Amniotic stem cell (primary cell): ENCODE measurements around the gene PIK3R5.

Source experiments
- DNase-seq: peaks from one replicate; lab custom pipeline; 2025; lab: John Stamatoyannopoulos, UW

PIK3R5 gene

DNA sequence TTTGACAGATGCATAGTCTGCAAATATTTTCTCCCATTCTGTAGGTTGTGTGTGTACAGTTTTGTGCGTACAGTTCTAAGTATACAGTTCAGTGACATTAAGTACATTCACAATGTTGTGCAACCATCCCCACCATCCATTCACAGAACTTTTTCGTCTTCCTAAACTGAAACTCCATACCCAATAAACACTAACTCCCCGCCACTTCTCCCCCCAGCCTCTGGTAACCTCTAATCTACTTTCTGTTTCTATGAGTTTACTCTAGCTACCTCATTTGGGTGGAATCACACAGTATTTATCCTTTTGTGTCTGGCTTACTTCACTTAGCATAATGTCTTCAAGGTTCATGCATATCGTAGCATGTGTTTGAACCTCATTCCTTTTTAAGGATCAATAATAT lies 14.3 kb downstream of the PIK3R5 start:
- no peak for DNase-seq

DNA sequence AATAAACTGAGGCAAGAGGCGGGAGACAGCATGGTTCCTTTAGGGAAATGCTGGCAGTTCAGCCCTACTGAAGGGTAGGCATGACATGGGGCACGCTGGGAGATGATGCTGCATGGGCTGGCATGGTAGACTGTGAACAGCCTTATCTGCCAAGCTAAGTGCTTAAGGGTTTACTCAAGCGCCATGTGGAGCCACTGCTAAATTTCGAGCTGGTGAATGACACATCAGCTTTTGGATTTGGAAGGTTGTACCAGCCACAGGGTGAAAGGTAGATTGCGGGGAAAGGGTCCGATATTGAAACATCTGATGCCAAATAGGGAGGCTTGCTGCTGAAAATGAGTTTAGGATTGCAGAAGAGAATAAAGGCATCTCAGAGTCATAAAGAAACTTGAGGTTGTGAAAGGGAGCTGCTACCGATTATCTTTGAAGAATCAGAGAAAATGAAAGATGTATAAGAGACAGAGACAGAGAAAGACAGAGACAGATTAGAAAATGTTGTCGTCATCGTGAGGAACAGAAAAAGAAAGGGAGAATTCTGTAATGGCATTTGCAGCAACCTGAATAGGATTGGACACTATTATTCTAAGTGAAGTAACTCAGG lies 16.3 kb downstream of the PIK3R5 start:
- no peak for DNase-seq

DNA sequence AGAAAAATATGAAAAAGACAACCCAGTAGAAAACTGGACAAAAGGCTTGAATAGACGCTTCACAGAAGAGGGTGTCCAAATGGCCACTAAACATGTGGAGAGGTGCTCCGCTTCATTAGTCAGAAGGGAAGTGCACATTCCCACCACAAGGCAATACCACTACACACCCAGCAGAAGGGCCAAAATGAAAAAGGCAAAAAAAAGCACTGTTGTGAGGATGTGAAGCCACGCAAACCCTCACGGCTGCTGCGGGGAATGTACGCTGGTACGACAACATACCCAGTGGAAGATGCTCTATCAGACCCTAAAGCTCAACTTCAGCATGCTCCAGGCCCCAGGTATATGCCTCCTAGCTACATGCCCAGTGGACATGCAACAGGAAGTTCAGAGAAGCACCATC lies 17.0 kb downstream of the PIK3R5 start:
- no peak for DNase-seq

DNA sequence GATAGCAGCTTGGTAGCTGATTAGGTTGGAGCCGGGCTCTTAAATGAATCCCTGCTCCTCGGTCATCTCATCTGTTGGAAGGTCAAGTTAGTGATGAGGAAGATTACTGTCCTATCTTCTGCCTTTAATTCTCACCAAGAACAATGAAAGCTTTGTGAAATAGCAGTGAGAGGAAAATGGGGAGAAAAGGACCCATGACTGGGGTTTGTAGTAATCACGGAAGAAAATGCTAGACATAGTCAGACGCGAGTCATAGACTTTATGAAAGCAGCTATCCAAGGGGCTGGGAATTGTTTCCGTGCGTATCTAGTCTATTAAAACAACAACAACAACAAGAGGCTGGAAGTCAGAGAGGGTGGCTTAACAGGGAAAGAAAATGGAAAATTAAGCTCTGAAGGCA lies 18.3 kb downstream of the PIK3R5 start:
- no peak for DNase-seq

DNA sequence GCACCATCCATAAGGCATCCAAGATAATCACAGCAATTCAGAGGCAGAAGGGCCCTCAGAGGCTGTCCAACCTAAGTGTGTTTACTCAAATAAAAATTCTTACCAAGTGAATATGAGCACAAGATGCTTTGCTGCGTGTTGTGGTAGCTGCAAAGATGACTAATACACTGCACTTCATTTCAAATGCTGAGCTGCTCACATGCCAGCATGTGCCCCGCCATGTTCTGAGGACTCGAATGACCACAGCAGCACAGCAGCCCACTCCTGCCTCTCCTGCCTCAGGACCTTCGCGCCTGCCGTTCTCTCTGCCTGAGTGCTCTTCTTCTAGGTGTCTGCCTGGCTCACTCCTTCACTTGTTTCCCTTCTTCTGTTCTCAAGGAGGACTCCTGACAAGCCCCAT lies 19.0 kb downstream of the PIK3R5 start:
- no peak for DNase-seq

DNA sequence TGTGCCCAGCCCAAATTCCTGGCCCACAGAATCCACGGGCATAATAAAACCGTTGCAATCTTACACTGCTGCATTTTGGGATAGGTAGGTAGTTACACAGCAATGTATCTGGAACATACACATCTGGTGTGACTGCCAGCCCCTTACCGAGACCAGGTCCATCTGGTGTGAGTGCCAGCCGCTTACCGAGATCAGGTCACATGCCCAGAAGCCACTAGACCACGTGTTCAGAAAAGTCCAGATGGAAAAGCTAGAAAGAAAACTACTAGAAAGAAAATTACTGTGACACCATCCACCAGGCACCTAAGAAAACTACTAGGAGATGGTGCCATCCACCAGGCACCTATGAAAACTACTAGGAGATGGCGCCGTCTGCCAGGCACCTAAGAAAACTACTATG lies 19.4 kb downstream of the PIK3R5 start:
- no peak for DNase-seq

- no peak for DNase-seq
These were observed 20.8 kb downstream of the PIK3R5 start for GRCh38 chr17:8944748-8945147.

- no peak for DNase-seq
These were observed 21.4 kb downstream of the PIK3R5 start for GRCh38 chr17:8944083-8944482.

DNA sequence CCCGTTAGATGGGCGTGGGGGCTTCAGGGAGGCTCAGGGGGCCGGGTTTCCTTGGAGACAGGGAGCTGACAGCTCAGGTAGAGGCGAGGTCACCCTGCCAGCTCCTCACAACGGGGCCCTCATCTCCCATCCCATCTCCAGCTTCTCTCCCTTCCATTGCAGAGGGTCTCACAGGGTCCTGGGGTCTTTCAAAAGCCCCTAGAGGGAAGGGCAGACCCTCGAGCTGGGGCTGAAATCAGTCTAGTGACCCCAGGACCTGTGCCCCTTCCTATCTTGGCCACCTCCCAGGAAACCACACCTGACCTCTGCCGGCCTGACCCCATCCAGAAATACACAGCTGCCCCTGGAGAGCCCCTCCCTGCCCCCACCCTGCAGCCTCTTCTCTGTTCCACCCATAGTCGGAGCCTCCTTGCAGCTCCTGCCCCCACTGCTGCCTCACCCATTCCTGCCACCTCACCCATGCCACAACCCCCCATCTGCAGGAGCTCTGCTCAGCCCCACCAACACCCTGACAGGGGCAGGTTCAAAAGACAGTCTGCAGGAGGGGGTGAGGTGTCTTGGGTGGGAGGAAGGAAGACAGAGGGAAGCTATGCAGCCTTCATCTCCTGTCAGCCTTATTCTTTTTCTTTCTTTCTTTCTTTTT lies 23.4 kb downstream of the PIK3R5 start:
- DNase-seq = no peak

DNA sequence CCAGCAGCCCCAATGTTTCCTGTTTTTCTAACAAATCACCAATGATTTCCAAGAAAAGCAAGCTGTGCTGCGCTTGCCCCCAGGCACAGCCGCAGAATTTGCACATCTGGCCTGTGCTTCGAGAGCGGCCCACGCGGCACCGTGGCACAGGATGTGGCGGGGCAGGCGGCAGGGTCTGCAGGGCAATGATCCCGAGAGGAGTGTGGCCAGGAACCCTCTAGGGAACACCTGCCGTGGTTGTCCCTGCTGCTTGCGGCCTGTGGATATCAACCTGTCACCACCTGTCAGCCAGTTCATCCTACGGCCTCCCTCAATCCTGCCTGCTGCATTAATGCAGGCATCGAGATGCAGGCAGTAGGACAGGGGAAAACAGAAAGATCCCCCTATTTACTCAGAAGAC lies 24.0 kb downstream of the PIK3R5 start:
- DNase-seq = no peak

DNA sequence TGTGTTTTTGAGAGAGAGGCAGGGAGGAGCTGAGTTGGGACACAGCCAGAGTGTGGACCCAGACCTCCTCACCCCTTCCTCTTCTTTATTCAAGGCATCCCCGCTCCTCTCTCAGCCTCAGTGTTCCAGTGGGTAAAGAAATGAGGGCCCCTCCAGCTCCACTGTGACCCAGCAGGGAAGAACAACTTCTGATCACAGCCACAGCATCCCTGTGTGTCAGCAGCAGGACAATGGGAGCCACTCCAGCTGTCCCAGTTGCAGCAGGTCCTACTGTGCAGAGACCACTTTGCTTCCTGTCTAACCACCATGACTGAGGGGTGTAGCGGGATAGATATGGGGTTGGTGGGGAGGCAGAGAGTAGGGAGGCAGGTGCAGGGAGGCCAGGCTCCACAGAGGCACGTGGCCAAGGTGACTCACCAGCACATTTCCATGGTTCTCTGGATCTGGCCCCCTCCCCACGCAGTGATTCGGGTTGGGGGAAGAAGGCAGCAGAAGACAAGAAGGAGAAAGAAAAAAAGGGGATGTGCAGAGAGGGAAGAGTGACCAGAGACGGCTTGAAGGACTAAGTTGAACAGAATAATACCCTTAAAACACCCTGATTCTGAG lies 24.5 kb downstream of the PIK3R5 start:
- no peak for DNase-seq

- no peak for DNase-seq
These were observed 25.8 kb downstream of the PIK3R5 start for GRCh38 chr17:8939496-8940334.

GRCh38 chr17:8938933-8939332 lies 26.6 kb downstream of the PIK3R5 start:
- no peak for DNase-seq

- no peak for DNase-seq
These were observed 30.3 kb downstream of the PIK3R5 start for GRCh38 chr17:8935191-8935590.

DNA sequence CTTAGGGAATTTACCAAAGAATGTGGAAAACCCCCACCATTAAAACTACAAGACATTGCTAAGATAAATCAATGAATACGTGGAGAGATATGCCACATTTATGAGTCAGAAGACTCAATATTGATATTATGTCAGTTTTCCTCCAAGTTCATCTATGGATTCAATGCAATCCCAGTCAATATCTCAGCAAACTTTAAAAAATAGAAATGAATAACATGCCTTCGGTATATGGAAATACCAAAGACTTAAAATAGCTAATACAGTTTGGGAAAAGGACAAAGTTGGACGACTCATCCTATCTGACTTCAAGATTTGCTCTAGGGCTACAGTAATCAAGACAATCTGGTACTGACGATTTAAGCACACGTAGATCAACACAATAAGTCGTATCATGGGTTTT lies 31.2 kb downstream of the PIK3R5 start:
- no peak for DNase-seq

DNA sequence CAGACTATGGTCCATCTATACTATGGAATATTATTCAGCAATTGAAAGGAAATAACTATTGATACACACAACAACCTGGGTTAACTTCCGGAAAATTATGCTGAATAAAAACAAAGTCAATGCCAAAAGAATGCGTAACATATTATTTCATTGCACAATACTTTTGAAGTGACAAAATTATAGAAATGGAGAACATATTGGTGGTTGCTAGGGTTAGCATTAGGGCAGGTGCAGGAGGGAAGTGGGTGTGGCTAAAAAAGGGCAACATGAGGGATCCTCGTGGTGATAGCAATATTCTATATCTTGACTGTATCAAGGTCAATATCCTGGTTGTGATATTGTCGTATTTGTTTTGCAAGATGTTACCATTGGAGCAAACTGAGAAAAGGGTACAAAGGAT lies 34.9 kb downstream of the PIK3R5 start:
- DNase-seq = no peak

- no peak for DNase-seq
These were observed 37.2 kb downstream of the PIK3R5 start for GRCh38 chr17:8928347-8928746.

DNA sequence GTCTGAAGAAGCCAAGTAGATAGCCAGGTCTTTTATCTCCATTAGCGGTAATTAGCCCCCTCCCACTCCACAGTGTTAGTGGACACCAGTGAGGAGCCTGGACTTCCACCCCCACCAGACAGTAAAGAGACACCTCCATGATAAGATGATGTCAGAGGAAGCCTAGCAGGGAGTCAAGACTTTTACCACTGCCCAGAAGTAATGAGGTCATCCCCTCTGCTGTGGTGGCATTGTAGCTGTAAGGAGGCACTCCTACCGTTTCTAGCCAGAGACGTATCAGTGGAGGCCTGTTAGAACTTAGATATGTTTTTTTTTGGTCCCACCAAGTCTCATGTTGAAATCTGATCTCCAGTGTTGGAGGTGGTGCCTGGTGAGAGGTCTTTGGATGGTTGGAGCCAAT lies 38.1 kb downstream of the PIK3R5 start:
- no peak for DNase-seq

- no peak for DNase-seq
These were observed 39.7 kb downstream of the PIK3R5 start for GRCh38 chr17:8925808-8926207.

- no peak for DNase-seq
These were observed 40.4 kb downstream of the PIK3R5 start for GRCh38 chr17:8925141-8925540.

DNA sequence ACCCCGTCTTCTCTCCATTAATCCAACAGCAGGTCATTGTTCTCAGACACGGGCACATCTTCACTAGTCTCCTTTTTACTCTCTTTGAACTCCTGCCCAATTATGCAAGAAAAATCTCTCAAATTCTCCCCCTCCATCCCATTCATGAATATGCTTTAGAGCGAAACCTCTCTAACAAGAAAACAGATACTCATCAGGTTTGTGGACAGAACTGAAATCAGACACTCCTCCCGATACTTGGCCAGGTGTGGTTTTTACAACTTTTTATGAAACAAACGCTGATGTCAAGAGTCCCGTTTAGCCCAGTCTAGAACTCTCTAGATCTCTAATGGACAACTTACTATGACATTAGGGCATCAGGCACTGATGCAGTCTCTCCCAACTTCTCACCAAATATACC lies 40.9 kb downstream of the PIK3R5 start:
- DNase-seq = no peak

- DNase-seq = no peak
These were observed 41.7 kb downstream of the PIK3R5 start for GRCh38 chr17:8923762-8924161.

DNA sequence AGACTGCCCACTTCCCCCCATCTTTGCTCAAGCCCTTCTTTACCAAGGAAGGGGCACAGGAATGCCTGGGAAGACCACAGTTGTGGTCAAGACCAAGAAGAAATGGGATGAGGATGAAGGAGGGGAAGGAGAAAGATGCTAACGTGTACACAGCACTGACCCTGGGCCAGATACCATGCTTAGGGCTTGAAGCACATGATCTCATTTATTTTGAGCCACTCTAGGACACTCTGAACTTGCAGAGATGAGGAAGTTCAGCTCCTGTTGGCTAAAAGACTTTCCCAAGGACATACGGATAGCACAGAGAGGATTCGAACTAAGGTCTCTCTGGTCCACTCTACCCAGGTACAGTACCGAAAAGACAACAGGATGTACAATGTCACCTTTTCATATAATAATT lies 42.6 kb downstream of the PIK3R5 start:
- DNase-seq = no peak
